HG03457 (cell line): ENCODE data around the gene ASB18.

Experiments
- ATAC-seq: cut with Tn5 transposase; IDR thresholded peaks from one replicate; pipeline ENCODE4 v1.9.1; 2021; ENCODE audit warnings: moderate number of reproducible peaks; ENCODE audit not compliant: unreplicated experiment

ASB18 gene

GRCh38 chr2:236209996-236210395, 54.2 kb downstream of the ASB18 start:
- no peak for ATAC-seq

GRCh38 chr2:236209535-236209934, 54.7 kb downstream of the ASB18 start:
- ATAC-seq: no peak

GRCh38 chr2:236208019-236208926, 55.9 kb downstream of the ASB18 start:
- ATAC-seq: no peak

- no peak for ATAC-seq
Observed at GRCh38 chr2:236207472-236207871, 56.7 kb downstream of the ASB18 start.

- no peak for ATAC-seq
Observed at GRCh38 chr2:236205867-236206645, 58.1 kb downstream of the ASB18 start.

GRCh38 chr2:236204953-236205352, 59.3 kb downstream of the ASB18 start:
- no peak for ATAC-seq

GRCh38 chr2:236200378-236200777, 63.8 kb downstream of the ASB18 start:
- ATAC-seq: no peak

GRCh38 chr2:236196366-236196765, 67.8 kb downstream of the ASB18 start:
- no peak for ATAC-seq

GRCh38 chr2:236195726-236196125, 68.5 kb downstream of the ASB18 start:
- no peak for ATAC-seq

- no peak for ATAC-seq
Observed at GRCh38 chr2:236194786-236195185, 69.4 kb downstream of the ASB18 start.

GRCh38 chr2:236193026-236193425, 71.2 kb downstream of the ASB18 start:
- no peak for ATAC-seq

GRCh38 chr2:236190674-236191073, 73.5 kb downstream of the ASB18 start:
- ATAC-seq: no peak

- ATAC-seq: no peak
Observed at GRCh38 chr2:236184701-236185100, 79.5 kb downstream of the ASB18 start.

- no peak for ATAC-seq
Observed at GRCh38 chr2:236180831-236181453, 83.3 kb downstream of the ASB18 start.

- ATAC-seq: no peak
Observed at GRCh38 chr2:236180076-236180816, 84.0 kb downstream of the ASB18 start.

- no peak for ATAC-seq
Observed at GRCh38 chr2:236179236-236180075, 84.8 kb downstream of the ASB18 start.

GRCh38 chr2:236178890-236179235, 85.3 kb downstream of the ASB18 start:
- no peak for ATAC-seq

GRCh38 chr2:236177967-236178889, 86.0 kb downstream of the ASB18 start:
- ATAC-seq: no peak

- no peak for ATAC-seq
Observed at GRCh38 chr2:236177604-236177966, 86.6 kb downstream of the ASB18 start.
